DND-41 (cell line): ENCODE measurements around the gene ANO1.

ENCODE experiments used
- ATAC-seq: fragments of 200-7000 bp; cut with Tn5 transposase; 3 replicates; pipeline ENCODE4 v1.9.1; 2021; ENCODE audit warnings: low read depth; ENCODE audit not compliant: insufficient read depth
- DNase-seq: peaks from one replicate; pipeline ENCODE4 v3.0.0-alpha.2; 2020
- H2AFZ ChIP-seq: 2 replicates; pipeline ENCODE4 v1.6.0; 2012; ENCODE audit warnings: low read depth, low read length
- H3K27ac ChIP-seq: 2 replicates; pipeline ENCODE4 v1.5.1; 2012; ENCODE audit warnings: low read length, inconsistent platforms
- H3K27me3 ChIP-seq: fragments of 200-600 bp; sonication (generic); 2 replicates; pipeline ENCODE4 v1.6.0; 2012; ENCODE audit warnings: low read length, mild to moderate bottlenecking, inconsistent platforms; ENCODE audit not compliant: insufficient read depth, poor library complexity
- H3K36me3 ChIP-seq: 2 replicates; pipeline ENCODE4 v1.5.1; 2012; ENCODE audit warnings: low read length, inconsistent platforms; ENCODE audit not compliant: insufficient read depth
- H3K4me1 ChIP-seq: 2 replicates; pipeline ENCODE4 v1.5.1; 2012; ENCODE audit warnings: mild to moderate bottlenecking, low read length; ENCODE audit not compliant: insufficient read depth
- H3K4me2 ChIP-seq: 2 replicates; pipeline ENCODE4 v1.6.0; 2012; ENCODE audit warnings: mild to moderate bottlenecking, moderate library complexity, low read length, inconsistent platforms; ENCODE audit not compliant: insufficient read depth
- H3K4me3 ChIP-seq, 2 experiments: fragments of 200-600 bp in 1 of 2; shearing (Covaris generic) in 1 of 2; 2 replicates each; pipeline ENCODE4 v1.5.1; 2012 to 2016; ENCODE audit warnings: inconsistent platforms in 2 of 2, low read length in 2 of 2, mild to moderate bottlenecking in 2 of 2, low read depth in 1 of 2, moderate library complexity in 1 of 2
- H3K79me2 ChIP-seq: 2 replicates; pipeline ENCODE4 v1.6.0; 2012; ENCODE audit warnings: low read length, inconsistent platforms; ENCODE audit not compliant: insufficient read depth
- H3K9ac ChIP-seq: 2 replicates; pipeline ENCODE4 v1.6.0; 2012; ENCODE audit warnings: low read depth, mild to moderate bottlenecking, inconsistent platforms, low read length, moderate library complexity
- H3K9me3 ChIP-seq: 2 replicates; pipeline ENCODE4 v1.5.1; 2012; ENCODE audit warnings: low read length, moderate library complexity, mild to moderate bottlenecking, inconsistent platforms; ENCODE audit not compliant: insufficient read depth, severe bottlenecking
- H4K20me1 ChIP-seq: 2 replicates; pipeline ENCODE4 v1.6.0; 2012; ENCODE audit warnings: low read length; ENCODE audit not compliant: insufficient read depth
- CTCF ChIP-seq: IDR thresholded peaks from 2 replicates; pipeline ENCODE4 v1.5.1; 2012; ENCODE audit warnings: borderline replicate concordance, low read length, moderate library complexity, mild to moderate bottlenecking; ENCODE audit not compliant: poor library complexity, severe bottlenecking; ENCODE audit errors: extremely low read depth
- EZH2 ChIP-seq: IDR thresholded peaks from 3 replicates; pipeline ENCODE4 v1.6.1; 2012; ENCODE audit warnings: borderline replicate concordance, low read depth, mild to moderate bottlenecking, moderate library complexity, low read length, inconsistent platforms; ENCODE audit not compliant: severe bottlenecking

Gene ANO1

GRCh38 chr11:70209391-70209912 lies 131.3 kb downstream of the ANO1 start:
- Histone ChIP-seq H3K27ac (no peak overlapping the region), H3K4me2 (no peak overlapping the region), H3K4me1 (peaks cover 22% of the 10 kb centered on the region), H3K4me3 (no peak overlapping the region), H2AFZ (no peak overlapping the region), H3K27me3 (no peaks in the 10 kb centered on the region), H3K79me2 (peaks cover 31% of the 10 kb centered on the region), H3K9me3 (no peaks in the 10 kb centered on the region), H4K20me1 (peaks cover 58% of the 10 kb centered on the region), H3K9ac (no peak overlapping the region), H3K36me3 (peaks cover 49% of the 10 kb centered on the region)
- TF ChIP-seq CTCF (no peak), EZH2 (no peak)
- no peak for DNase-seq
- 0 out of 3 replicates have a peak, but pooled peaks have one; percentile 10 for ATAC-seq

DNA sequence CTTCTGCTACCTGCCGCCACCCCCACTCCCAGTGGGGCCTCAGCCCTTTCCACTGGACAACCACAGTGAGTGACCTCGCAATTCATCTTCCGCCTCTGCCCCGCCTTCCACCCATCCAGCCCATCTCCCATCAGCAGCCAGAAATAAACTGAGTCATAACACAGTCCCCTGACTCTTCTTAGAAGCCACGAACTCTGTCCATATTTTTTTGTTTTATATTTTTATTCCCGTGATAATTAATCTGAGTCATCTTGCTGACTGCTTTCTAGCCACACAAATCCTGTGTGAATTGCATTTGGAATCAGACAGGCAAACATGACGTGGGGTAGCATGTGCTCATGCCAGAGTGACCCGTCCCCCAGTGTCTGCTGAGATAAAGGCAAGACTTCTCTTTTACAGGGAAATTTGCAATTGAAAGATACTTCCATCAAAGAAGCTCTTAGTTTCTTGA lies 132.0 kb downstream of the ANO1 start:
- no peak for TF ChIP-seq CTCF
- Histone ChIP-seq H3K9ac (no peak overlapping the region), H3K9me3 (no peaks in the 10 kb centered on the region), H3K79me2 (peaks cover 25% of the 10 kb centered on the region), H3K4me1 (peaks cover 16% of the 10 kb centered on the region), H3K4me3 (no peak overlapping the region), H4K20me1 (peaks cover 52% of the 10 kb centered on the region), H3K36me3 (peaks cover 43% of the 10 kb centered on the region), H3K4me2 (no peak overlapping the region), H3K27ac (no peak overlapping the region), H3K27me3 (no peaks in the 10 kb centered on the region), H2AFZ (no peak overlapping the region)
- DNase-seq (no peak), ATAC-seq (no peak)

DNA sequence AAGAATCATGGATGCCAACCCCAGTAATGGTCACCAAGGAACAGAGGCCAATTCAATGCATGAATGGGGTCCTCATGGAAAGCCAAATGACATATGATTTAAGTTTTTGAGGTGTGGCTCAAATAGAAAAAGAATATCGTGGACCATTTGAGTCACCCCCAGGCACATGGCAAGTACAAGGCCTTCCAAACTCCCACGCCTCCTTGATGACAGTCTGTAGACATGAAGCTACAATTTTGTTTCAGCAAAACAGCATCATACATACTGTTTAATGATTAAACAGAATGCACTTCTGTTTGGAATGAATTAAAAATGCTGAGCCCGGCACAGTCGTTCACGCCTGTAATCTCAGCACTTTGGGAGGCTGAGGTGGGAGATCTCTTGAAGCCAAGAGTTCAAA lies 132.4 kb downstream of the ANO1 start:
- TF ChIP-seq CTCF = no peak
- no peak for TF ChIP-seq EZH2
- Histone ChIP-seq H4K20me1 (peaks cover 48% of the 10 kb centered on the region), H3K27ac (no peak overlapping the region), H3K4me1 (peaks cover 12% of the 10 kb centered on the region), H3K27me3 (no peaks in the 10 kb centered on the region), H2AFZ (no peak overlapping the region), H3K79me2 (peaks cover 21% of the 10 kb centered on the region), H3K4me2 (no peak overlapping the region), H3K36me3 (peaks cover 38% of the 10 kb centered on the region), H3K9ac (no peak overlapping the region), H3K4me3 (no peak overlapping the region), H3K9me3 (no peaks in the 10 kb centered on the region)
- DNase-seq = no peak
- no peak for ATAC-seq
